Measurements from ENCODE around the gene B4GALT5.

DNA sequence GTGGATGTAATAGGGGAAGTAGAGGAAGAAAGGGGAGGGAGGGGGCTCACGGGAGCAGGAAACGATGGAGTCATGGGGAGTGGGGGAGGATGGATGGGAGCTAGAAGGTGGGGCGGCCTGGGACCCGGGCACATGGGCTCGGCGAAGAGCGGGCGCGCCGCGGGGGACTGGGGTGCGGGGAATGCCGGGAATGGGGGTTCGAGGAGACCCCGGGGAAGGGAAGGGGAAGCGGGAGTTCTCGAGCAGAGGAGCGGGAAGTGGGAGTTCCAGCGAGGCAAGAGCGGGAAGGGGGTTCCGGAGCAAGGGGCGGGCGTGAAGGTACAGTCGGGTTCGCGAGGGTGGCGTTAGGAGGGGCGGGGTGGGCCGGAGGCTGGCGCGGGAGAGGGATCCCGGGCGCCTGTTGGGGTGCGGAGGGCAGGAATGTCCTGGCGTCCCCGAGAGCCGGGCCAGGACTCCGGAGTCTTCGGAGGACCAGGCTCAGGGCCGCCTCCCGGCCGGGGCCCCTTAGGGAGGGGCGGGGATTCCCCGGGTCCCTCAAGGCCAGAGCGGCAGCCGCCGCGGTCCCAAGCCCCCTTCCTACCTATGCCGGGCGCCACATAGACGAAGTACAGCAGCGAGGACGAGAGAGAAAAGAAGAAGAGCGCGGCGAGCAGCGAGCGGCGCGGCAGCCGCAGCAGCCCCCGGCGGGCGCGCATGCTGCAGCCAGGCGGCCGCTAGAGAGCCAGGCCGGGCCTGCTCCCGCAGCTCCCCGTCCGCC, 504 bp downstream of the B4GALT5 start:
- TF ChIP-seq, protein P1, sequence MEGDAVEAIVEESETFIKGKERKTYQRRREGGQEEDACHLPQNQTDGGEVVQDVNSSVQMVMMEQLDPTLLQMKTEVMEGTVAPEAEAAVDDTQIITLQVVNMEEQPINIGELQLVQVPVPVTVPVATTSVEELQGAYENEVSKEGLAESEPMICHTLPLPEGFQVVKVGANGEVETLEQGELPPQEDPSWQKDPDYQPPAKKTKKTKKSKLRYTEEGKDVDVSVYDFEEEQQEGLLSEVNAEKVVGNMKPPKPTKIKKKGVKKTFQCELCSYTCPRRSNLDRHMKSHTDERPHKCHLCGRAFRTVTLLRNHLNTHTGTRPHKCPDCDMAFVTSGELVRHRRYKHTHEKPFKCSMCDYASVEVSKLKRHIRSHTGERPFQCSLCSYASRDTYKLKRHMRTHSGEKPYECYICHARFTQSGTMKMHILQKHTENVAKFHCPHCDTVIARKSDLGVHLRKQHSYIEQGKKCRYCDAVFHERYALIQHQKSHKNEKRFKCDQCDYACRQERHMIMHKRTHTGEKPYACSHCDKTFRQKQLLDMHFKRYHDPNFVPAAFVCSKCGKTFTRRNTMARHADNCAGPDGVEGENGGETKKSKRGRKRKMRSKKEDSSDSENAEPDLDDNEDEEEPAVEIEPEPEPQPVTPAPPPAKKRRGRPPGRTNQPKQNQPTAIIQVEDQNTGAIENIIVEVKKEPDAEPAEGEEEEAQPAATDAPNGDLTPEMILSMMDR (conservative IDR thresholded peaks at IDR 0.05; ENCODE audit: low read length), result no peak
- TF ChIP-seq EZH2phosphoT487 (IDR thresholded peaks at IDR 0.05; ENCODE audit: borderline replicate concordance, low read depth, low read length), result no peak
